A172 (cell line): ENCODE results near the gene ATOSB. TPM values are rescaled to one million over a fixed set of nuclear protein-coding genes. Genes with fewer than 3 reads are reported as not detected.

Experiments used
- DNase-seq: peaks from one replicate; pipeline ENCODE4 v3.0.0-alpha.2; 2015; ENCODE audit warnings: low spot score
- total RNA-seq: library from RNA; depleted of rRNA; stranded (reverse); fragments of >200 nt; shearing (Covaris generic); gene quantifications from 2 replicates; pipeline ENCODE4 v1.2.3, GENCODE V29; 2014

ATOSB gene
- total RNA-seq, 1 experiment from 2014 or later = 26.3 TPM

- no peak for DNase-seq
Measured at GRCh38 chr9:35089434-35089833, 26.2 kb downstream of the ATOSB start.

- DNase-seq = no peak
Measured at GRCh38 chr9:35085078-35085477, 30.6 kb downstream of the ATOSB start.

DNA sequence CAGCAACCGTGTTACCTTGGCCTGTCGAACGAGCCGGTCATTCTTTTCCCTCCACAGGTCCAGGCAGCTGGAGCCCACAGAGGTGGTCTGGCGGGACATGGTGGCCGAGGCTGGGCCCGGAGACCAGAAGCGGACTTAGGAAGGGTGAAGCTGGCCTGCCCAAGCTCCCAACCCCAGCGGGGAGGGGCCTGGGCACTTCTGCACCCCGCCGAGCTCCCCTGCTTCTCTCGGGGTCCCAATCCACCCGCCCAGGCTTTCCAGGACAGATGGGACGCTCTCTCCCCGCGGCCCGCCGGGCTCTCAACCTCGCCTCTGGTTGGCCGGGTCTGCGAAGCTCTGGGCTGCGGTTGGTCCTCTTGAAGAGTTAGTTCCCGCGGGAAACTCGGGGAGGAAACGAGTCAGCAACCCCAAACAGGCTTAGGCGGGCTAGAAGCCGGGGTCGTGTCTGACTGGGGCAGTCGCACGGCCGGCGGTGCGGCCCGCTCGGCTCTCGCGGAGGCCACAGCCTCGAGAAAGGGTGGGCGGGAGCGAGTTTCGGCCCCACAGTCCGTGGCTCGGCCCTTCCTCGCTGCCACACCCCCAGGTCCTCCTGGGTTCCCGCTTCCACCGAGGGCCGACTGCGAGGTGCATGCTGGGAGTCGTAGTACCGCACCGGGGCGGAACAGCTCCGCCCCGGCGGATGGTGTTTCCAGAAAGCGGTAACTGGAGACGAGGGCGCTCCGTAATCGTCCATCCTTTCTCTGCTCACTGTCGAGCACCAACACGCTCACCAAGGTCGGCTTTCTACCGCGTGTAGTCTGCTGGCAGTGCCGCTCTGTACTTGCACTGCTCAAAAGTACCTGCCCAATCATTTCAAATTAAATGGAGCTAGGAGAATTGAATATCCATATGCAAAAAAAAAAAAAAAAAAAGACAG, 36.0 kb downstream of the ATOSB start, which contains the start of gene FANCG:
TSS of gene FANCG (minus strand) at position 517 of the 916 bp plus-strand sequence. CDS start at position 99, 418 bp downstream.
- DNase-seq = peak; percentile 83

- no peak for DNase-seq
Measured at GRCh38 chr9:35079041-35079425, 36.6 kb downstream of the ATOSB start.

- no peak for DNase-seq
Measured at GRCh38 chr9:35078066-35078465, 37.6 kb downstream of the ATOSB start.

DNA sequence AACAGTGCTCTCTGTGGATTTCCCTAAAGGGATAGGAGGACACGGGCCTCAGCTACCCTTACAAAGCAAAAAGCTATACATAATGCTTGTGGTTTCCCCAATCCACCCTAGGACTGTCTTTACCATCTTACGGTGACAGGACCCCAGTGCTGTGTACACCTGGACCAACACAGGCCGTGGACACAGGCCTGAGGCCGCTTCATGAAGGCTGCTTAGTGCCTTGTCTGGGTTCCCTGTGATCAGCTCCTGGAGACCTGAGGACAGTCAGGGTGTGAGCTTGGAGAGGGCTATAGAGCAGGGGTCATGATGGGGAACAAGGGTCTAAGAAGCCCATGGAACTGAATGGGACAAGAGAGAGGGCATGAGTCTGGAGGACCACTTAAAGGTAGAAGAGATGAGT, 38.8 kb downstream of the ATOSB start:
- no peak for DNase-seq

GRCh38 chr9:35075358-35075757, 40.3 kb downstream of the ATOSB start:
- no peak for DNase-seq

DNA sequence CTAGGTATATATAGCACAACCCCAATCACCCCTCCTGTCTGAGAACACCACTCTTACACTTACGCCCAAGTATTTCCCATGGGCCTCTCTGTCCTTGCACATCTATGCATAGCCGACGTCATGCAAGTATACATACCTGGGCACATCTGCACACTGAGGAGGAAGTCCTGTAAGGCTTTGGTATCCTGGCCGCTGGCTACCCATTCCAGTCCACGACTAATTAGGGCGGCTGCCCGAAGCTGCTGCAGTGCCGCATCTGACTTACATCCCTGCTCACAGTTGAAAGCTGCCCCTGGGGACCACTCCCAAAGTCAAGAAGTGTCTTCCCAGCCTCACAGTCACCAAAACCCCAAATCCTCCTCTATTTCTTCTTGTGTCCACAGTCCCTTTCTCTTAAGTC, 40.9 kb downstream of the ATOSB start:
- DNase-seq = no peak

DNA sequence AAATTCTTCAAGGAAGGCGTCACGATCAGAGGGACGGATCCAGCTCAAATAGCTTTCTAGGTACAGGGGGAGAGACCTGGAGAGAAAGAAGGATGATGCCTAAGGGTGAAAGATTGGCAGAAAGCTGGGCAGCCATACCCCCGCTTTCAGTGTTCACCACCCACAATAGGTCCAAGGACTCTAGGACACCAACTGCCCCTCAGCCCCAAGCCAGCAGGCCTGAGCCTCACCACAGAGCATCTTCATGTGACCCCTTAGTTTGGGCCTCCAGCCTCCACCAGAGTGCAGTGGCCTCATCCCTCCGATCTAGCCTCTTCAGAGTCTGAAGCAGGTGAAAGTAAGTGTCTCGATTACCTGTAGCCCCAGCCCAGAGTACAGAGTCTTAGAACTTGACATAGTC, 41.5 kb downstream of the ATOSB start:
- no peak for DNase-seq

DNA sequence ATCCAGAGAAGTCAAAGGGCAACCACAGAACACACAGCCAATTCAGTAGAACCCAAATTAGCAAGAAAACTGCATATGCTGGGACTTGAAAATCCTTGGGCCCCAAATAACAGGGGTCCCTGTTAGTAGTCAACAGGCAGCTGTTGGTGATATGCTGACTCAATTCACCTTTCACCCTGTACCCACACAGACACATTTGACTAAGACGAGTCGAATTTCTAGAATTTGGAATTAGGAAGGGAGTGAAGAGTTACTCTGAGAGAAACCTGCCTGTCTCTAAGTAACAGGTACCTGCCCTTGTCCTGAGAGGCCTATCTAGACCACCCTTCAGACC, 42.4 kb downstream of the ATOSB start:
- DNase-seq = no peak

DNA sequence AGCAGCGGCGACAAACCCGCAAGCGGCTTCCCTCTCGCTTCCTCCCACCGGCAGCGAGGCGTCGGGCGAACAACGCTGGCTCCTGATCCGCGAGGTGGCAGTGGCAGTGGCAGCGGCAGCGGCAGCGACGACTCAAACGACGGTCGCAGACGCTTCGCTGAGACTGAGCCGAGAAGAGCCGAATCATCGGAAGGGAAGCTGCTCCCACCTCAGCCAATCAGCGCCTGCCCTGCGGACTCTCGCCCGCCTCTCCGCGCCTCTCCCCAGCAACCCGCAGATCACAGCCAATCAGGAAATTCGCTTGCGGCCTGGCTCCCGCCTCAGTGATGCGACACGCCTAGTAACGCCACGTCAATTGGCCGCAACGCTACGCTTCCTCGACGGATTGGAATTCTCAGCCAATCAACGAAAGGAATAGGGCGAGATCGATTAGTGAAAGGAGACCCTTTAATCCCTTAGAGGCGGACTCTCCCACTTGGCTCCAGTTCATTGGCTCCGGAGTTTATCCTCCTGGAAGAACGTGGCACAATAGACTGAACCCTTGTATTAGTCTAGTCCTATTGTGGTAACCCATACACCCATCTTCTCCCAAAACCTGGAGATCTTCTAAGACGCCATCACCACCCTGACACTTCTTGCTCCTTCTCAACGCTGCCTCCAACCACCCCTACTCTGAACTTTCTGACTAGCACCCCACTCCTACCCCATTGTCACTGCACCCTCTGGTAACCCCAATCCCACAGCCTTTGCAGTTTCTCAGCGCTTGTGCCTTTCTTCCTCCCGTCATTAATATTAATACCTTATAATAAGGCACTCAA, 43.0 kb downstream of the ATOSB start, which contains the start of gene VCP:
TSS of gene VCP (minus strand) at position 165 of the 818 bp plus-strand sequence. CDS start 272 bp downstream, outside the sequence.
- DNase-seq = peak; percentile 97

GRCh38 chr9:35071814-35072460, 43.7 kb downstream of the ATOSB start:
- DNase-seq = peak; percentile 61

- DNase-seq = peak; percentile 45
Measured at GRCh38 chr9:35070823-35071813, 44.5 kb downstream of the ATOSB start.

DNA sequence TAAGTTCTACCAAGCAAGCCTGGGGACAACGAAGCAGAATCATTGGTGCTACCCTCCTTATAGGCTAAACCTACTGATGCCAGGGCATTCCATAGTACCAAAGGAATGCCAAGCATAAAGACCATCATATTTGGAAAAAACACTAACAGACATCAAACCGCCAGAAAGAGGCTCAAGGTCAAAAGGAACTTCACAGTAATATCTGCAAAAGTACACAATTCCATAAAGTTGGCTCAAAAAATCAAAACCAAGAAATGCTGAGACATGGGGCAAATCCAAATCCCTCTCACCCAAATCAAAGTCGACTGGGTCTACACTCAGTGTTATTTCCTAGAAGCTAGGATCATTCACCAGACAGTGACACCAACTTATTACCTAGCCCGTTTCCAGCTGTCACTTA, 46.6 kb downstream of the ATOSB start:
- DNase-seq = no peak

- DNase-seq = no peak
Measured at GRCh38 chr9:35067056-35067455, 48.6 kb downstream of the ATOSB start.

- no peak for DNase-seq
Measured at GRCh38 chr9:35060548-35061207, 55.0 kb downstream of the ATOSB start.

- DNase-seq = no peak
Measured at GRCh38 chr9:35059438-35059837, 56.2 kb downstream of the ATOSB start.

- no peak for DNase-seq
Measured at GRCh38 chr9:35057271-35057620, 58.4 kb downstream of the ATOSB start.

GRCh38 chr9:35056571-35057270, 58.9 kb downstream of the ATOSB start:
- DNase-seq = no peak
